Measurements from ENCODE around the gene CARD6. TPM values are rescaled to one million over a fixed set of nuclear protein-coding genes. Genes with fewer than 3 reads are reported as not detected.

CARD6 gene
- total and polyA plus RNA-seq, 10 of the 15 experiments (the other 5 are each of a cell fraction or from before 2014, with no cell fraction given): 0.29 to 1.2 (median 0.62) TPM

DNA sequence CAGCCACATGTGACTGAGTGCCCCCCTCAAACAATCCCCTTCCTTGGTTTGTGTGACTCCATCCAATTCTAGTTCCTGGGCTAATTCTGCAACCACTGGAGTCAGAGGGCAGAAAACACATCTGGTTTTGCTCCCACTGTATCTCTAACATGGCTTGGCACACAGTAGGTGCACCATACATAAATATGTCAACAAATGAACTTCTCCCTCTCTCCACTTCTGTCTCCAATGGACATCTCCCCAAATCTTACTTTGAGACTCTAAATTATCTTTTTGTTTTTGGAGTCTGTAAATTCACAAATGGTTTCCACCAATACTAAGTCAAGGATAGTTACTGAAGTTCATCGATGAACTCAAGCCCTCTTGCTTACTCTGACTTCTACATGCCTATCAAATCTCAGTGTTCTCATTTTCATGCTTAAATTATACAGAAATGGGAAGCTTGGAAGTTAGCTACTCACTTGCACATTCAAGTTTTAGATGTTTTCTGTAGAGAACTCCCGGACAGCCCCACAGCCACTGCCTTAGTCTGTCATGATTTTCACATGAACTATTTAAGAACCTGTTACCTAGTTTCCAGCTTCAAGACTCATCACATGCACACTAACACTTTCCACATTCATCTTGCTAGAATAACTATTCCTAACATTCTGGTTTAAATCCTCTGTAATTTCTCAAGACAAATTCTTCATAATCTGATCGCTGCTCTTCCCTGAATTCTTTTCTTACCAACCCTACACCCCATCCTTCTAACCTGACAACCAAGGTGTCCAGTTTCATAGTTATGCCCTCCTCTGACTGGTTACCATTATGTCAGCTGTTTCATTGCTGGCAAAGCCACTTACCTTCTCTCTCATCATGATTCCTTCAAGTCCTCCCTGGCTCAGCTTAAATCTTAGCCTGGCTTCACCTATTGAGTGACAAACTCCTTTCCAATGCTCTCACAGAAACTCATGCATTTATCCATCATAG, 12.2 kb upstream of the CARD6 start (continued):
- no peak for TF ChIP-seq MXI1 (IDR thresholded peaks at IDR 0.05; ENCODE audit: low read depth, low read length)
- TF ChIP-seq CREM (IDR thresholded peaks at IDR 0.05; ENCODE audit: low read depth): no peak
- no peak for TF ChIP-seq RELA (IDR thresholded peaks at IDR 0.05; ENCODE audit: borderline replicate concordance, partially characterized antibody)
- TF ChIP-seq FOS (IDR thresholded peaks at IDR 0.05; ENCODE audit: borderline replicate concordance, extremely low read depth, insufficient read length): no peak
- TF ChIP-seq MYC (IDR thresholded peaks at IDR 0.05; ENCODE audit: insufficient read depth, insufficient read length, insufficient replicate concordance, low read length, severe bottlenecking): no peak
- no peak for TF ChIP-seq ASH2L (IDR thresholded peaks at IDR 0.05; ENCODE audit: borderline replicate concordance, low read depth)
- TF ChIP-seq NR2C2 (IDR thresholded peaks at IDR 0.05; ENCODE audit: borderline replicate concordance, control insufficient read depth, insufficient read length, low read depth): no peak

DNA sequence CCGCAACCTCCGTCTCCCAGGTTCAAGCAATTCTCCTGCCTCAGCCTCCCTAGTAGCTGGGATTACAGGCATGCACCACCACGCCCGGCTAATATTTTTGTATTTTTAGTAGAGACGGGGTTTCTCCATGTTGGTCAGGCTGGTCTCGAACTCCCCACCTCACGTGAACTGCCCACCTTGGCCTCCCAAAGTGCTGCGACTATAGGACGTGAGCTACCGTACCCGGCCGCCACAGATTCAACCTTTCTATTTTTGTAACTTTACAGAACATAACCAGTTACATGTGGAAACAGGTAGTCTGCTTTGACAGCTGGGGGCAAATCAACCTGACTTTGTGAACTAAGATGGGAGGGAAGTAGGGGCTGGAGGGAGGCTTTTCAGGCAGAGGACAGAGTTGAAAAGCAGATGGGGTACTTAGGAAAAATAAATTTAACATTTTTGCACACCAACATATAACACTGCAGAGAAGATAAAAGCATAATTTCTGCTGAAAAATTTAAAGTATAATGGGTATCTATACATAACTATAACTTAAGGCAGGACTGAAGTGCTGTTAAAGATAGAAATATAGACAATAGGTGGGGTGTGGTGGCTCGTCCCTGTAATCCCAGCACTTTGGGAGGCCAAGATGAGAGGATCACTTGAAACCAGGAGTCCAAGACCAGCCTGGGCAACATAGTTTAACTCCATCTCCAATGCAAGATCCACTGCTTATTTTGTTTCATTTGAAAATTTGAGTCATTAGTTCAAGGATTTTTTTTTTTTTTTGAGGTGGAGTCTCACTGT, 11.2 kb upstream of the CARD6 start:
- Histone ChIP-seq H3K9ac (ENCODE audit: control insufficient read depth, insufficient read depth, low read length) (no peak overlapping the region), H2AFZ (ENCODE audit: control insufficient read depth, low read depth, low read length) (no peak overlapping the region), H3K9me3 (replicated peaks; ENCODE audit: control insufficient read depth, insufficient read depth, low read length) (no peaks in the 10 kb centered on the region), H3K4me1 (ENCODE audit: control insufficient read depth, insufficient read depth, low read length) (peaks cover 11% of the 10 kb centered on the region), H4K20me1 (ENCODE audit: control insufficient read depth, insufficient read depth) (no peaks in the 10 kb centered on the region; the same call in 1 of the 2 replicates), H3K79me2 (ENCODE audit: control insufficient read depth, insufficient read depth, low read length) (peaks cover 51% of the 10 kb centered on the region), H3K4me3 (no peak overlapping the region), H3K27ac (ENCODE audit: control insufficient read depth, insufficient read depth) (no peak overlapping the region), H3K27me3 (replicated peaks in 1 of 2; ENCODE audit: control insufficient read depth in 2 of 2, insufficient read depth in 2 of 2, low read length in 1 of 2) (no peaks in the 10 kb centered on the region), H3K36me3 (ENCODE audit: control insufficient read depth in 2 of 2, insufficient read depth in 2 of 2, low read length in 1 of 2) (peaks cover 13 to 61% of the 10 kb centered on the region in 2 experiments), H3K4me2 (ENCODE audit: control insufficient read depth, insufficient read depth) (no peak overlapping the region)
- RAD21 ChIA-PET (ENCODE audit: unreplicated experiment): no interaction called here
- DNase-seq (ENCODE audit: low read depth, low spot score) (no peak), FAIRE-seq (no peak), ATAC-seq (no peak)
- in situ Hi-C loops (cut with MboI) (loop anchor here (5.0 to 10.0 kb wide), 3 partner anchors 345 to 1755 kb away; partner anchors contain the start of genes RICTOR and RIMOC1), intact Hi-C loops (cut with micrococcal nuclease; ENCODE audit: unreplicated experiment) (loop anchor here (10.0 kb wide), 1 partner anchor 345 kb away; no protein-coding TSS in a partner anchor)
- no peak for TF ChIP-seq ZBED1 (IDR thresholded peaks at IDR 0.05; ENCODE audit: borderline replicate concordance)
- no peak for TF ChIP-seq NBN (IDR thresholded peaks at IDR 0.05)
- no peak for TF ChIP-seq SPI1 (IDR thresholded peaks at IDR 0.05; ENCODE audit: borderline replicate concordance, insufficient read depth, low read depth, low read length)
- no peak for TF ChIP-seq HDAC2 (IDR thresholded peaks at IDR 0.05)
- POLR2A ChIA-PET: interaction anchor here (0.6 kb wide), 1 partner anchor 290 kb away, joined by 6 read pairs; no protein-coding TSS in a partner anchor
- 82% methylated on average over 13 of the region's 13 CpGs for WGBS (ENCODE audit: insufficient coverage, insufficient replicate concordance, low lambda C conversion rate, missing lambda C conversion rate)
- SMC1A ChIA-PET (ENCODE audit: uncharacterized antibody, unreplicated experiment): interaction anchor here (1.0 kb wide), 1 partner anchor 22 kb away, joined by 5 read pairs; no protein-coding TSS in a partner anchor
- BruUV-seq (replicated peaks): no TSS peak
- CTCF ChIA-PET: no interaction called here

Data from GM12878 (cell line).